ENCODE data around the gene PWWP2B.

GRCh38 chr10:132355297-132355696 is 41.7 kb upstream of the PWWP2B start:
- TF ChIP-seq TAF1 (IDR thresholded peaks at IDR 0.05; ENCODE audit: low read depth) (no peak), ZBTB7A (IDR thresholded peaks at IDR 0.05; ENCODE audit: low read depth) (no peak), CREB1 (IDR thresholded peaks at IDR 0.05; ENCODE audit: low read depth) (no peak), USF1 (IDR thresholded peaks at IDR 0.05) (no peak), EGR1 (IDR thresholded peaks at IDR 0.05) (no peak)

Data from Ishikawa (cell line).